Upper lobe of right lung (tissue), 1 donor: ENCODE results near the gene OLAH. TPM values are rescaled to one million over a fixed set of nuclear protein-coding genes. Genes with fewer than 3 reads are reported as not detected.

Experiments used
- ATAC-seq: fragments of 200-7000 bp; cut with Tn5 transposase; one replicate; pipeline ENCODE4 v1.9.1; 2020; ENCODE audit warnings: mild to moderate bottlenecking, moderate library complexity
- DNase-seq: peaks from one replicate; pipeline ENCODE4 v3.0.0-alpha.2; 2020
- H3K27ac ChIP-seq: fragments of 200-600 bp; one replicate; pipeline ENCODE4 v1.8.0; 2022
- H3K27me3 ChIP-seq: fragments of 200-600 bp; one replicate; pipeline ENCODE4 v1.8.0; 2022; ENCODE audit warnings: mild to moderate bottlenecking
- H3K36me3 ChIP-seq: fragments of 200-600 bp; one replicate; pipeline ENCODE4 v1.8.0; 2022
- H3K4me1 ChIP-seq: fragments of 200-600 bp; one replicate; pipeline ENCODE4 v1.8.0; 2022
- H3K4me3 ChIP-seq: fragments of 200-600 bp; one replicate; pipeline ENCODE4 v1.8.0; 2022; ENCODE audit warnings: mild to moderate bottlenecking
- H3K9me3 ChIP-seq: fragments of 200-600 bp; one replicate; pipeline ENCODE4 v1.8.0; 2022
- CTCF ChIP-seq: fragments of 200-600 bp; IDR thresholded peaks from one replicate; pipeline ENCODE4 v1.8.0; 2022; ENCODE audit warnings: antibody characterized with exemption
- intact Hi-C: fragments of 100-400 bp; cut with DNase I; formaldehyde crosslinking; loops from one replicate; pipeline ENCODE4 v1.11.0; 2022
- total RNA-seq: library from RNA; stranded (reverse); fragmentation: NEBNext Ultra II Directional; extraction: Animal tissue kit (Norgen Biotek cat#: 25700); gene quantifications from one replicate; pipeline ENCODE4 v1.2.1, GENCODE V29; 2021
- donor health status: DM: no; HTN: yes; CAD: no; lungs with severe emphysema.

The OLAH gene
- total RNA-seq, 1 donor from 2014 or later: 0.93 TPM

GRCh38 chr10:15083674-15084501 lies 40.1 kb downstream of the OLAH start:
- Histone ChIP-seq H3K27me3 (no peaks in the 10 kb centered on the region), H3K4me1 (peaks cover 5% of the 10 kb centered on the region), H3K4me3 (peak overlapping the region; percentile 55), H3K9me3 (no peaks in the 10 kb centered on the region), H3K36me3 (no peaks in the 10 kb centered on the region), H3K27ac (peak overlapping the region; percentile 72)
- intact Hi-C loops: no loop called here
- TF ChIP-seq CTCF: no peak
- ATAC-seq: no peak
- no peak for DNase-seq

DNA sequence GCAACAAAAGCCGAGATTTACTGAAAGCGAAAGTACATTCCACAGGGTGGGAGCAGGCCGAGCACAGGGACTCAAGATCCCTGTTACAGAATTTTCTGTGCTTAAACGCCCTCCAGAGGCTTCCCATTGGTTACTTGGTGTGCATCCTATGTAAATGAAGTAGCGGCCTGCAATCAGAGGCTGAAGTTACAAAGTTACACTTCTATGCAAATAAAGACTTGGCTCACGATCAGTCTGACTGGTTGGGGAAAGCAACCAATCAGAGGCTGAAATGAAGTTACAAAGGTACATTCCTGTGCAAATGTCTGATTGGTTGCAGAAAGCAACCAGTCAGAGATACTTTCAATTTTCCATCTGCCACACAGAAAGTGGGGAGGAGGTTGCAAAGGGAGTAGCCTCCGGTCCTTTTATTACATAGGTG lies 40.8 kb downstream of the OLAH start:
- DNase-seq: no peak
- Histone ChIP-seq H3K9me3 (no peaks in the 10 kb centered on the region), H3K27me3 (no peaks in the 10 kb centered on the region), H3K4me3 (peak overlapping the region; percentile 55), H3K4me1 (peaks cover 7% of the 10 kb centered on the region), H3K27ac (peak overlapping the region; percentile 72), H3K36me3 (no peaks in the 10 kb centered on the region)
- peak; percentile 76 for ATAC-seq
- TF ChIP-seq CTCF: peak; percentile 6
- intact Hi-C loops: no loop called here

GRCh38 chr10:15088428-15089261 lies 44.9 kb downstream of the OLAH start, which contains the start of gene ACBD7:
Gene ACBD7, minus strand, starts transcription at chr10:15088776. Its CDS starts 48 bp downstream, at chr10:15088728.
- H3K27ac ChIP-seq: no peak within 1 kb of the TSS
- H3K36me3 ChIP-seq: no peaks in the 10 kb centered on the region
- peak within 1 kb of the TSS; percentile 72 for H3K4me3 ChIP-seq
- peaks cover 7% of the 10 kb centered on the region for H3K4me1 ChIP-seq
- no peaks in the 10 kb centered on the region for H3K9me3 ChIP-seq
- H3K27me3 ChIP-seq: no peaks in the 10 kb centered on the region
- peak; percentile 98 for ATAC-seq
- intact Hi-C loops: no loop called here
- peak; percentile 66 for TF ChIP-seq CTCF
- DNase-seq: peak; percentile 87

- Histone ChIP-seq H3K27ac (no peak overlapping the region), H3K36me3 (no peaks in the 10 kb centered on the region), H3K9me3 (no peaks in the 10 kb centered on the region), H3K4me1 (peaks cover 9% of the 10 kb centered on the region), H3K4me3 (no peak overlapping the region), H3K27me3 (no peaks in the 10 kb centered on the region)
- ATAC-seq (no peak), DNase-seq (no peak)
- TF ChIP-seq CTCF: no peak
- intact Hi-C loops: no loop called here
Observed at GRCh38 chr10:15091418-15091817, 47.7 kb downstream of the OLAH start.

DNA sequence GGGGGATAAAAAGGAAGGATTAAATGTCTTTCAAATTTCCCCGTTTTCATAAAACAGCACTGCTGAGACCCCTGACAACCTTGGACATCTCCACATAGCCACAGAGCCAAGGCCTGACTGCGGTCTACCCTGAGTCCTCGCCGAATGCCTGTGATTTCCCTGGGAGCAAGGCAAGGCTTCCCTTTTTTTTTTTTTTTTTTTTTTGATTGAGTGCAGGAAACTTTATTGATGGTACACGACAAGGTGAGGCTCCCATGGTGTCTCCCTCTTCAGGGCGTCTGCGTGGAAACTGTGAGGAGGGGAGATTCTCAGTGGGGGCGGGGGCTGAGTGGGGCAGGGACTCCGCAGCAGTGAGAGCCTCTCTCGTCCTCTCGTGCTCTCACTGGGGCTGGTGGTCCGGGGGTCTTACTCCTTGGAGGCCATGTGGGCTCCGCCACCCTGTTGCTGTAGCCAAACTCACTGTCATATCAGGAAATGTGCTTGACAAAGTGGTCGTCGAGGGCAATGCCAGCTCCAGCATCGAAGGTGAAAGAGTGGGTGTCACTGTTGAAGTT lies 49.2 kb downstream of the OLAH start:
- no peaks in the 10 kb centered on the region for H3K36me3 ChIP-seq
- no peak overlapping the region for H3K4me3 ChIP-seq
- peaks cover 12% of the 10 kb centered on the region for H3K4me1 ChIP-seq
- ATAC-seq (no peak), DNase-seq (no peak)
- intact Hi-C loops: no loop called here
- TF ChIP-seq CTCF: no peak
- H3K27me3 ChIP-seq: no peaks in the 10 kb centered on the region
- H3K27ac ChIP-seq: no peak overlapping the region
- H3K9me3 ChIP-seq: no peaks in the 10 kb centered on the region
